OCI-LY1 (cell line): ENCODE data around the gene BEAN1.

Experiments
- H2AFZ ChIP-seq: fragments of 200-600 bp; sonication (generic), shearing (Covaris generic); 2 replicates; pipeline ENCODE4 v1.6.0; 2014; ENCODE audit warnings: antibody characterized with exemption, mild to moderate bottlenecking, low read length
- H3F3A ChIP-seq: fragments of 200-600 bp; sonication (generic), shearing (Covaris generic); 2 replicates; pipeline ENCODE4 v1.6.0; 2014; ENCODE audit warnings: mild to moderate bottlenecking, antibody characterized with exemption, low read length, moderate library complexity; ENCODE audit not compliant: insufficient read depth
- H3K27ac ChIP-seq: fragments of 200-600 bp; sonication (generic); 2 replicates; pipeline ENCODE4 v1.5.1; 2014; ENCODE audit warnings: low read length, mixed run types, mild to moderate bottlenecking, low read depth; ENCODE audit not compliant: poor library complexity, severe bottlenecking
- H3K27me3 ChIP-seq: fragments of 200-600 bp; sonication (generic); 2 replicates; pipeline ENCODE4 v1.6.0; 2014; ENCODE audit warnings: antibody characterized with exemption, mild to moderate bottlenecking, low read length, moderate library complexity; ENCODE audit not compliant: insufficient read depth
- H3K36me3 ChIP-seq: fragments of 200-600 bp; sonication (generic); 2 replicates; pipeline ENCODE4 v1.6.1; 2014; ENCODE audit warnings: mild to moderate bottlenecking, antibody characterized with exemption, low read length, moderate library complexity, mixed read lengths; ENCODE audit not compliant: insufficient read depth
- H3K4me1 ChIP-seq: fragments of 200-600 bp; sonication (generic); 2 replicates; pipeline ENCODE4 v1.5.1; 2014; ENCODE audit warnings: mild to moderate bottlenecking, low read length, moderate library complexity; ENCODE audit not compliant: insufficient read depth, severe bottlenecking
- H3K4me2 ChIP-seq: fragments of 200-600 bp; sonication (generic), shearing (Covaris generic); 2 replicates; pipeline ENCODE4 v1.6.1; 2014; ENCODE audit warnings: low read length
- H3K4me3 ChIP-seq: fragments of 200-600 bp; sonication (generic); 2 replicates; pipeline ENCODE4 v1.5.1; 2014; ENCODE audit warnings: low read length, low read depth, mild to moderate bottlenecking, mixed read lengths; ENCODE audit not compliant: poor library complexity, severe bottlenecking
- H3K79me2 ChIP-seq: fragments of 200-600 bp; shearing (Covaris generic); 2 replicates; pipeline ENCODE4 v1.6.1; 2016; ENCODE audit warnings: mixed run types, low read length, mixed read lengths; ENCODE audit not compliant: insufficient read depth
- H3K9ac ChIP-seq: fragments of 200-600 bp; sonication (generic), shearing (Covaris generic); 2 replicates; pipeline ENCODE4 v1.6.1; 2014; ENCODE audit warnings: mild to moderate bottlenecking, low read length, mixed read lengths
- H3K9me2 ChIP-seq: fragments of 200-600 bp; sonication (generic), shearing (Covaris generic); 2 replicates; pipeline ENCODE4 v1.6.1; 2014; ENCODE audit warnings: low read depth, mild to moderate bottlenecking, low read length, mixed read lengths
- H3K9me3 ChIP-seq: fragments of 200-600 bp; shearing (Covaris generic); 2 replicates; pipeline ENCODE4 v1.6.1; 2014; ENCODE audit warnings: low read length, mixed read lengths
- H4K20me1 ChIP-seq: fragments of 200-600 bp; sonication (generic), shearing (Covaris generic); 2 replicates; pipeline ENCODE4 v1.6.0; 2016; ENCODE audit warnings: mild to moderate bottlenecking, low read length; ENCODE audit not compliant: insufficient read depth
- CTCF ChIP-seq: fragments of 200-600 bp; sonication (generic), shearing (Covaris generic); IDR thresholded peaks from 2 replicates; pipeline ENCODE4 v1.5.1; 2017; ENCODE audit warnings: mild to moderate bottlenecking, antibody characterized with exemption, low read length, moderate library complexity, mixed read lengths
- EZH2 ChIP-seq: fragments of 200-600 bp; sonication (generic), shearing (Covaris generic); IDR thresholded peaks from 2 replicates; pipeline ENCODE4 v1.8.0; 2017; ENCODE audit warnings: borderline replicate concordance, mixed run types, mild to moderate bottlenecking, antibody characterized with exemption, low read length, moderate library complexity, mixed read lengths

BEAN1 gene

DNA sequence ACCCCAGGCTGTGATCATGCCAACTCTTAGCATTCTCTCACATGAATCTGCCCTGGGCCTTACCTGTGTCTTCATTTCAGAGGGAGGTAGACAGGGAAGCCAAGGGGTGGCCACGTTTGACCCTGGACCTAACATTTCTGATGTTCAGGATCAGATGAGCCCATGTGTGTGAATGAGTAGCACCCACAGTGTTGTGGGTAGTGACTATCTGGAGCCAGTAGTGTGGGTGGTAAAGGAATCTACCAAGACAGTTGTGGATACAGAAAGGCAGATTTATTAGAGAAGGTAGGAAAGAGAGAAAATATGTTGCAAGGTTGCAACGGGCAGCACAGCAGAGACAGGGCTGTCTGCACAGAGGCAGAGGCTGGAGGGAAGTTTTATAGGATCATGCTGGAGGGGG is 62.3 kb downstream of the BEAN1 start:
- Histone ChIP-seq H3K36me3 (no peaks in the 10 kb centered on the region), H3K4me3 (no peak overlapping the region), H3K9ac (no peak overlapping the region), H3K9me3 (no peaks in the 10 kb centered on the region), H3K79me2 (no peaks in the 10 kb centered on the region), H3F3A (no peaks in the 10 kb centered on the region), H3K27me3 (no peaks in the 10 kb centered on the region), H3K9me2 (no peaks in the 10 kb centered on the region), H3K4me2 (no peak overlapping the region), H3K4me1 (no peaks in the 10 kb centered on the region), H4K20me1 (no peaks in the 10 kb centered on the region), H2AFZ (no peak overlapping the region), H3K27ac (no peak overlapping the region)
- TF ChIP-seq EZH2 (no peak), CTCF (no peak)

GRCh38 chr16:66489818-66490217 is 62.7 kb downstream of the BEAN1 start:
- no peaks in the 10 kb centered on the region for H3K4me1 ChIP-seq
- no peak for TF ChIP-seq CTCF
- TF ChIP-seq EZH2 = no peak
- no peak overlapping the region for H3K27ac ChIP-seq
- H3K79me2 ChIP-seq = no peaks in the 10 kb centered on the region
- no peaks in the 10 kb centered on the region for H3F3A ChIP-seq
- no peaks in the 10 kb centered on the region for H4K20me1 ChIP-seq
- no peaks in the 10 kb centered on the region for H3K9me3 ChIP-seq
- H3K9me2 ChIP-seq = no peaks in the 10 kb centered on the region
- no peak overlapping the region for H3K9ac ChIP-seq
- no peaks in the 10 kb centered on the region for H3K27me3 ChIP-seq
- no peak overlapping the region for H3K4me2 ChIP-seq
- H2AFZ ChIP-seq = no peak overlapping the region
- H3K36me3 ChIP-seq = no peaks in the 10 kb centered on the region
- H3K4me3 ChIP-seq = no peak overlapping the region

DNA sequence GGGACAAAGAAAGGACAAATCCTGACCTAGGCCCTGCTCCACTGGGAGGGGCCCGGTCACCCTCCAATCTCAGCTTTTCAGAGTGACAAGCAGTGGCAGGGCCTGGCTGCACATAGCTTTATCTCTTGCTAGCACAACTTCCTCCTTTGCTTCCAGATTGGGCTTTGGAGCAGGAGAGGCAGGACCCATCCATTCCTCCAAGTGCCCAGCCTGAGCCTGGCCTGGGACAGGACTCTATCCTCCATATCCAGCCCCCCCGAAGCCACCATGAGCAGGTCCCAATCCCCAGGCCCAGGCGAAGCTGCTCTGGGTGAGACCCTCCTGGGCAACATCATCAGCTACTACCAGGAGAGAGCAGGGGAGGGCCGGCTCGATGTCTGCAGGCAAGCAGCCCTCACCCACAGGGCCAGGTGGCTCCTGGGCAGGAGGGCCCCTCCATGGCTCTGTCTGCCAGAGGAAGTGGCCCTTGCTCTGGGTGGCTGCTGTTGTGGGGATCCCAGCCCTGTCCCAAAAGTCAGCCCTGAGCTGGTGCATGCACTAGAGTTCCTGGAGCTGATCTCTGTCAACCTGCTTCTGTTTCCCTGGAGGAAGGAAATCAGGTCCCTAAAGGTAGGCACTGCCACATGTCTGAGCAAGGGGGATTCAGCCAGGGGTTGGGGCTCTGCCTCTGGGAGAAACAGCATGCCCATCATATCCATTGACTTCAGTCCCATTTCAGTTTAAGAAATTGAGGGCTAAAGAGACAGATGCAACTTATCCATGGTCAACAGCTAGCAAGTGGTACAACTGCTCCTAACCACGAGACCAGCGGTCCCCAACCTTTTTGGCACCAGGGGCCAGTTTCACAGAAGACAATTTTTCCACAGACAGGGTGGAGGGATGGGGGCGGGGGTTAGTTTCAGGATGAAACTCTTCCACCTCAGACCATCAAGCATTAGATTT is 64.0 kb downstream of the BEAN1 start:
- no peaks in the 10 kb centered on the region for H4K20me1 ChIP-seq
- no peaks in the 10 kb centered on the region for H3F3A ChIP-seq
- H3K4me1 ChIP-seq = no peaks in the 10 kb centered on the region
- H3K27me3 ChIP-seq = no peaks in the 10 kb centered on the region
- H3K4me3 ChIP-seq = no peak overlapping the region
- H3K9me2 ChIP-seq = no peaks in the 10 kb centered on the region
- no peaks in the 10 kb centered on the region for H3K36me3 ChIP-seq
- H3K79me2 ChIP-seq = no peaks in the 10 kb centered on the region
- no peak overlapping the region for H2AFZ ChIP-seq
- H3K4me2 ChIP-seq = no peak overlapping the region
- no peak overlapping the region for H3K9ac ChIP-seq
- no peak overlapping the region for H3K27ac ChIP-seq
- H3K9me3 ChIP-seq = no peaks in the 10 kb centered on the region
- TF ChIP-seq CTCF (no peak), EZH2 (no peak)
